Non-pigmented ciliary epithelial cell (primary cell): ENCODE data around the gene HBG1.

ENCODE experiments used
- DNase-seq: peaks from one replicate; pipeline ENCODE4 v3.0.0-alpha.2; 2010; ENCODE audit warnings: low read depth

The HBG1 gene

GRCh38 chr11:5226732-5227310, 22.8 kb downstream of the HBG1 start, which contains the start of gene HBB:
Gene HBB (minus strand): TSS chr11:5227071. CDS start chr11:5227021, 50 bp downstream.
- no peak for DNase-seq

- DNase-seq: no peak
Observed at GRCh38 chr11:5225480-5225871, 24.2 kb downstream of the HBG1 start.

DNA sequence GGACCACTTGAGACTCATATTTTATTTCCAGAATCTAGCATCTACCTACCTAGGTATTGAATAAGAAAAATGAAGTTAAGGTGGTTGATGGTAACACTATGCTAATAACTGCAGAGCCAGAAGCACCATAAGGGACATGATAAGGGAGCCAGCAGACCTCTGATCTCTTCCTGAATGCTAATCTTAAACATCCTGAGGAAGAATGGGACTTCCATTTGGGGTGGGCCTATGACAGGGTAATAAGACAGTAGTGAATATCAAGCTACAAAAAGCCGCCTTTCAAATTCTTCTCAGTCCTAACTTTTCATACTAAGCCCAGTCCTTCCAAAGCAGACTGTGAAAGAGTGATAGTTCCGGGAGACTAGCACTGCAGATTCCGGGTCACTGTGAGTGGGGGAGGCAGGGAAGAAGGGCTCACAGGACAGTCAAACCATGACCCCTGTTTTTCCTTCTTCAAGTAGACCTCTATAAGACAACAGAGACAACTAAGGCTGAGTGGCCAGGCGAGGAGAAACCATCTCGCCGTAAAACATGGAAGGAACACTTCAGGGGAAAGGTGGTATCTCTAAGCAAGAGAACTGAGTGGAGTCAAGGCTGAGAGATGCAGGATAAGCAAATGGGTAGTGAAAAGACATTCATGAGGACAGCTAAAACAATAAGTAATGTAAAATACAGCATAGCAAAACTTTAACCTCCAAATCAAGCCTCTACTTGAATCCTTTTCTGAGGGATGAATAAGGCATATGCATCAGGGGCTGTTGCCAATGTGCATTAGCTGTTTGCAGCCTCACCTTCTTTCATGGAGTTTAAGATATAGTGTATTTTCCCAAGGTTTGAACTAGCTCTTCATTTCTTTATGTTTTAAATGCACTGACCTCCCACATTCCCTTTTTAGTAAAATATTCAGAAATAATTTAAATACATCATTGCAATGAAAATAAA, 24.8 kb downstream of the HBG1 start:
- no peak for DNase-seq

GRCh38 chr11:5223686-5224085, 26.0 kb downstream of the HBG1 start:
- no peak for DNase-seq

GRCh38 chr11:5223146-5223545, 26.5 kb downstream of the HBG1 start:
- no peak for DNase-seq

GRCh38 chr11:5210376-5210885, 39.2 kb downstream of the HBG1 start:
- no peak for DNase-seq

- peak; percentile 50 for DNase-seq
Observed at GRCh38 chr11:5204787-5205186, 44.9 kb downstream of the HBG1 start.

DNA sequence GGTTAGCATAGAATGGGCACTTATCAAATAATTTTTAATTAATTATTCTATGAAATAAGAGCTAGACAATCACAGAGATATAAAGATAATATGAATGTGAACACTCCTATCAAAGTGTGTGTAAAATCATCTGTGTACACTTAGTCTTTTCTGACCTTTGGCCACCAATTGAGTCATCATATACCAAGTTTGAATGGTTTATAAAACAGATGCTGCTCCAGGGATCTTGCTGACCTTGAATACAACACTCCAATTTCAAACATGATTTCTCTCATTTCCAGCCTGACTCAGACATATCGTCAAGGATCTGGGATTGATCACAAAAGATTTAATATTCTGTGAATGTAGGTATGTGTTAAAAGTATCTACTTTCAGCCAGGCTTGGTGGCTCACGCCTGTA, 46.3 kb downstream of the HBG1 start:
- no peak for DNase-seq

DNA sequence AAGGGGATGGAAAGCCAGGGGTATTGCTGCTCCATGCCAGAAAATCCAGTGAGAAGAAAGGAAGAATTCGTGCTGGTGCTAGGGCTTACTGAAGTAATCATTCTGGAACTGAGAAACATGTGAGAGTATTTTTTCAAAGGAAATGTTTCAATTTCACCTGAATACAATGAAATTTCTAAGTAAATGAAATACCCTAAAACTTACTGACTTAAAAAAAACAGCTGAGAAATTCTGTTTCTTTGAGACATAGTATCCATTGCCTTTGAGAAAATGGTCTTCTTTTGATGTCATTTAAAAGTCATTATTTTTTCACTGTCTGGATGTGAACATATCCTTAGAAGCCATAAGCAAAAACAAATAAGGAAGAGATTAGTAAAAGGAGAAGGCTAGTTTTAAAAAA, 49.1 kb downstream of the HBG1 start, which contains the start of gene OR51V1:
TSS of gene OR51V1 (minus strand) at position 101 of the 400 bp plus-strand sequence. CDS start at position 101, 0 bp downstream.
- no peak for DNase-seq

DNA sequence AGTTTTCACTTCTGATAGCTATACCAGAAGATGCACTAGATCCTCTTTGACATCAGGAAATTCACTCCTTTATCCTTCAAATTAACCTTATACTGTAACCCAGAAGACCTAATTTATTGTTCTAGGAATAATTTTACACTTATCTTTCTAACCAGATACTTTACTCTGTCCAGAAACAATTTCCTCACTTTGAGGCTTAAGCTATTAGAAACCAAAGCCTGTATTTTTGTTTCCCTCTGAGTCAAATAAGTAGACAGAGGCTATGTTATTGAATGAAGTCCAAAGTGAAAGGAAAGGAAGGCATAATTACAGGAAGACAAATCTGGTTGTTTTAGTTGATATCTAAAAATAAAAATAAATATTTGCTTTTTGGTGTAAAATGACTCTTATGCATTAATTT, 51.4 kb downstream of the HBG1 start:
- no peak for DNase-seq
